HEK293T (cell line): ENCODE data around the gene ANK2.

Experiments used
- BHLHE40 ChIP-seq: fragments of 450-650 bp; IDR thresholded peaks from 2 replicates; pipeline ENCODE4 v1.6.1; 2016; ENCODE audit warnings: mild to moderate bottlenecking, moderate library complexity, borderline replicate concordance
- FOXA1 ChIP-seq: fragments of 450-650 bp; IDR thresholded peaks from 2 replicates; pipeline ENCODE4 v1.6.1; 2016; ENCODE audit warnings: mild to moderate bottlenecking
- FOXK2 ChIP-seq: fragments of 450-650 bp; IDR thresholded peaks from 2 replicates; pipeline ENCODE4 v1.6.1; 2016; ENCODE audit warnings: mild to moderate bottlenecking
- FOXM1 ChIP-seq: fragments of 450-650 bp; IDR thresholded peaks from 2 replicates; pipeline ENCODE4 v1.6.1; 2017; ENCODE audit warnings: mild to moderate bottlenecking, borderline replicate concordance
- L3MBTL2 ChIP-seq: fragments of 450-650 bp; conservative IDR thresholded peaks from 2 replicates; pipeline ENCODE4 v1.6.1; 2016; ENCODE audit warnings: mild to moderate bottlenecking
- LEF1 ChIP-seq: fragments of 450-650 bp; IDR thresholded peaks from 2 replicates; pipeline ENCODE4 v1.6.1; 2017; ENCODE audit warnings: mild to moderate bottlenecking, borderline replicate concordance
- NFRKB ChIP-seq: fragments of 450-650 bp; IDR thresholded peaks from 2 replicates; pipeline ENCODE4 v1.6.1; 2016; ENCODE audit warnings: mild to moderate bottlenecking, moderate library complexity
- SP1 ChIP-seq: fragments of 450-650 bp; IDR thresholded peaks from 2 replicates; pipeline ENCODE4 v1.6.1; 2017
- SUZ12 ChIP-seq: fragments of 450-650 bp; IDR thresholded peaks from 2 replicates; pipeline ENCODE4 v1.6.1; 2016; ENCODE audit warnings: mild to moderate bottlenecking

GRCh38 chr4:113314426-113314825 lies 265.0 kb downstream of the ANK2 start:
- no peak for TF ChIP-seq SP1
- no peak for TF ChIP-seq FOXM1
- TF ChIP-seq L3MBTL2: no peak
- no peak for TF ChIP-seq FOXA1
- TF ChIP-seq SUZ12: no peak
- TF ChIP-seq BHLHE40: no peak
- no peak for TF ChIP-seq NFRKB
- TF ChIP-seq FOXK2: no peak
- no peak for TF ChIP-seq LEF1
